ENCODE measurements around the gene SIK1. TPM values are rescaled to one million over a fixed set of nuclear protein-coding genes. Genes with fewer than 3 reads are reported as not detected.
"Not testable (repeated sequence)": the region's sequence is repeated elsewhere in the genome, so short reads cannot be mapped to it uniquely, and the experiment has no call there.

Gene SIK1
- total RNA-seq, 1 experiment from 2014 or later = 5.7 TPM

- not testable (repeated sequence) for H3K4me1 Mint-ChIP-seq; H2BK120ac ChIP-seq (ENCODE audit: low read depth, low read length, poor library complexity, severe bottlenecking); H2BK20ac ChIP-seq (ENCODE audit: low read depth, low read length, poor library complexity, severe bottlenecking); H3K9ac ChIP-seq (ENCODE audit: extremely low read depth, insufficient read length, low read length); H3K79me2 ChIP-seq (ENCODE audit: insufficient read depth, low read length); H3K18ac ChIP-seq (ENCODE audit: insufficient read length, low read depth, low read length); H4K91ac ChIP-seq (ENCODE audit: insufficient read length, low read depth, low read length); H2BK5ac ChIP-seq (ENCODE audit: insufficient read length, low read length); H3T11ph ChIP-seq (ENCODE audit: low read length); H3K4me3 Mint-ChIP-seq; H4K20me1 ChIP-seq (ENCODE audit: control insufficient read depth, insufficient read depth, insufficient read length); H4K8ac ChIP-seq (replicated peaks; ENCODE audit: insufficient read length, low read depth, low read length); H3K27me3 Mint-ChIP-seq (ENCODE audit: low read depth); H3K4ac ChIP-seq (ENCODE audit: low read depth, low read length); DNase-seq; H3K27ac Mint-ChIP-seq; H2AK5ac ChIP-seq (ENCODE audit: insufficient read length, low read length); H3K27ac ChIP-seq (ENCODE audit: insufficient read length, low read depth, low read length); H3K4me2 ChIP-seq (ENCODE audit: insufficient read depth, insufficient read length, low read length); H4K5ac ChIP-seq (ENCODE audit: insufficient read length, low read depth, low read length); H3K56ac ChIP-seq (ENCODE audit: insufficient read length, low read depth, low read length); H3K9me3 ChIP-seq (ENCODE audit: control insufficient read depth, low read depth, low read length); H3K14ac ChIP-seq (ENCODE audit: insufficient read depth, low read length); H3K36me3 Mint-ChIP-seq (ENCODE audit: insufficient read depth in 1 of 3, low read depth in 3 of 3); H3K23ac ChIP-seq (ENCODE audit: insufficient read length, low read depth, low read length); H2AFZ ChIP-seq (ENCODE audit: low read length); H2BK12ac ChIP-seq (ENCODE audit: insufficient read length, low read depth, low read length); H3K23me2 ChIP-seq (ENCODE audit: insufficient read length, low read depth, low read length, poor library complexity, severe bottlenecking); H3K4me1 ChIP-seq (ENCODE audit: insufficient read depth, low read length); H3K9me3 Mint-ChIP-seq; H3K79me1 ChIP-seq (ENCODE audit: insufficient read depth, low read depth, low read length, poor library complexity, severe bottlenecking); H3K27me3 ChIP-seq (ENCODE audit: insufficient read depth, low read length); H2BK15ac ChIP-seq (ENCODE audit: low read depth, low read length)
- no CpG with 5 or more reads among the region's 20 CpGs for WGBS (ENCODE audit: extremely low coverage, insufficient read length, low lambda C conversion rate)
Observed at GRCh38 chr21:43463498-43464261, 36.7 kb upstream of the SIK1 start.

GRCh38 chr21:43462932-43463331 lies 36.0 kb upstream of the SIK1 start:
- not testable (repeated sequence) for H3K4me1 Mint-ChIP-seq; H3K27ac ChIP-seq (ENCODE audit: insufficient read length, low read depth, low read length)

More at GRCh38 chr21:43462932-43463331, 36.0 kb upstream of the SIK1 start:
- H3K27me3 ChIP-seq (ENCODE audit: insufficient read depth, low read length); H3K36me3 Mint-ChIP-seq (ENCODE audit: insufficient read depth in 1 of 3, low read depth in 3 of 3); H3K14ac ChIP-seq (ENCODE audit: insufficient read depth, low read length); H3K4me2 ChIP-seq (ENCODE audit: insufficient read depth, insufficient read length, low read length); H4K8ac ChIP-seq (replicated peaks; ENCODE audit: insufficient read length, low read depth, low read length); H4K20me1 ChIP-seq (ENCODE audit: control insufficient read depth, insufficient read depth, insufficient read length); H2BK15ac ChIP-seq (ENCODE audit: low read depth, low read length); H3K27ac Mint-ChIP-seq; H3K4ac ChIP-seq (ENCODE audit: low read depth, low read length); H2AFZ ChIP-seq (ENCODE audit: low read length); H3K4me3 Mint-ChIP-seq; H3K27me3 Mint-ChIP-seq (ENCODE audit: low read depth); H3K4me1 ChIP-seq (ENCODE audit: insufficient read depth, low read length); H2BK120ac ChIP-seq (ENCODE audit: low read depth, low read length, poor library complexity, severe bottlenecking); DNase-seq; H3K9me3 Mint-ChIP-seq; H2AK5ac ChIP-seq (ENCODE audit: insufficient read length, low read length); H3K23me2 ChIP-seq (ENCODE audit: insufficient read length, low read depth, low read length, poor library complexity, severe bottlenecking); H3T11ph ChIP-seq (ENCODE audit: low read length); H3K9me3 ChIP-seq (ENCODE audit: control insufficient read depth, low read depth, low read length); H2BK20ac ChIP-seq (ENCODE audit: low read depth, low read length, poor library complexity, severe bottlenecking); H3K9ac ChIP-seq (ENCODE audit: extremely low read depth, insufficient read length, low read length); H4K91ac ChIP-seq (ENCODE audit: insufficient read length, low read depth, low read length); H3K79me1 ChIP-seq (ENCODE audit: insufficient read depth, low read depth, low read length, poor library complexity, severe bottlenecking); H3K23ac ChIP-seq (ENCODE audit: insufficient read length, low read depth, low read length); H4K5ac ChIP-seq (ENCODE audit: insufficient read length, low read depth, low read length); H2BK5ac ChIP-seq (ENCODE audit: insufficient read length, low read length); H3K56ac ChIP-seq (ENCODE audit: insufficient read length, low read depth, low read length); H2BK12ac ChIP-seq (ENCODE audit: insufficient read length, low read depth, low read length); H3K79me2 ChIP-seq (ENCODE audit: insufficient read depth, low read length); H3K18ac ChIP-seq (ENCODE audit: insufficient read length, low read depth, low read length): not testable (repeated sequence)
- no CpG with 5 or more reads among the region's 17 CpGs for WGBS (ENCODE audit: extremely low coverage, insufficient read length, low lambda C conversion rate)

Data from H9 (cell line).